Measurements from ENCODE around the gene TRIP13.

The TRIP13 gene

GRCh38 chr5:861442-862366 is 31.0 kb upstream of the TRIP13 start:
- FAIRE-seq (no peak), DNase-seq (ENCODE audit: insufficient read length, low spot score) (no peak)
- TF ChIP-seq POLR2A (IDR thresholded peaks at IDR 0.05; ENCODE audit: low read depth, low read length), result no peak

GRCh38 chr5:862367-863243 is 30.1 kb upstream of the TRIP13 start:
- FAIRE-seq (no peak), DNase-seq (ENCODE audit: insufficient read length, low spot score) (peak; percentile 43)
- TF ChIP-seq POLR2A (IDR thresholded peaks at IDR 0.05; ENCODE audit: low read depth, low read length), result no peak

GRCh38 chr5:863244-863805 is 29.4 kb upstream of the TRIP13 start:
- FAIRE-seq (no peak), DNase-seq (ENCODE audit: insufficient read length, low spot score) (no peak)
- TF ChIP-seq POLR2A (IDR thresholded peaks at IDR 0.05; ENCODE audit: low read depth, low read length), result no peak

- no peak for TF ChIP-seq POLR2A (IDR thresholded peaks at IDR 0.05; ENCODE audit: low read depth, low read length)
- no peak for FAIRE-seq
- DNase-seq (ENCODE audit: insufficient read length, low spot score), result no peak
Measured at GRCh38 chr5:864492-865167, 28.1 kb upstream of the TRIP13 start.

DNA sequence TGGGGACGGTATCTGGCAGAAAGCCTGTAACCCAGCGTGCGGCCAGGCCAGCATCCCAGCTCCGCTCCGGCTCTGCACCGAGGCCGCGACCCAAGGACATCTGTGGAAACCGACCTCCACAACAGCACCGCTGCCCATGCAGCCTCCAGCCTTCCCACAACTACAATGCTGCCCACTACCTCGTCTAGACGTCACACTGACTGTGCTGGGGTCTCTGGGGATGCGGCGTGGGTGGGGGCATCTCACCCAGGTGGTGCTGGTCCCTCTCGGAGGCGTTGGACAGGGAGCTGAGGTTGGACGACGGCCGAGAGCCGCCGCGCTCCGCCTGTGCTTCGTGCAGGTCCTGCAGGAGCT is 27.5 kb upstream of the TRIP13 start:
- DNase-seq (ENCODE audit: insufficient read length, low spot score), result no peak
- FAIRE-seq, result no peak
- TF ChIP-seq POLR2A (IDR thresholded peaks at IDR 0.05; ENCODE audit: low read depth, low read length), result no peak

DNA sequence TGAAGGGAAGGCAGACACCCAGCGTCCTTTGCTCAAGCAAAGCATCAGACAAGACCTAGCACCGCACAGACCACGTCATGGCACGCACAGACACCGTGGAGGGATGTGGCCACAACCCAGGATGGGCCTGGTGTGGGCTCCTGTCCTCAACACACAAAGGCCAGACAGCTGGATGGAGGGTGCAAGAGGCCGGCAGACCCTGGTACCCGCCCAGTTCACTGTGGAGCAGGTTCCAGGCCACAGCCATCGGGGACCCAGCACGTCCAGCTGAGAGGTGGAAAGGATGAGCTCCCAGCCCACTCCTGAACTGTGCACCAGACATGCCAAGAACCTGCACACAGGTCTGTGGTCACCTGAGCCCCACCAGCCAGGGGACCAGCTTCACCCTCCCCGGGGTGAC is 26.9 kb upstream of the TRIP13 start:
- DNase-seq (ENCODE audit: insufficient read length, low spot score) (no peak), FAIRE-seq (no peak)
- TF ChIP-seq POLR2A (IDR thresholded peaks at IDR 0.05; ENCODE audit: low read depth, low read length), result no peak

DNA sequence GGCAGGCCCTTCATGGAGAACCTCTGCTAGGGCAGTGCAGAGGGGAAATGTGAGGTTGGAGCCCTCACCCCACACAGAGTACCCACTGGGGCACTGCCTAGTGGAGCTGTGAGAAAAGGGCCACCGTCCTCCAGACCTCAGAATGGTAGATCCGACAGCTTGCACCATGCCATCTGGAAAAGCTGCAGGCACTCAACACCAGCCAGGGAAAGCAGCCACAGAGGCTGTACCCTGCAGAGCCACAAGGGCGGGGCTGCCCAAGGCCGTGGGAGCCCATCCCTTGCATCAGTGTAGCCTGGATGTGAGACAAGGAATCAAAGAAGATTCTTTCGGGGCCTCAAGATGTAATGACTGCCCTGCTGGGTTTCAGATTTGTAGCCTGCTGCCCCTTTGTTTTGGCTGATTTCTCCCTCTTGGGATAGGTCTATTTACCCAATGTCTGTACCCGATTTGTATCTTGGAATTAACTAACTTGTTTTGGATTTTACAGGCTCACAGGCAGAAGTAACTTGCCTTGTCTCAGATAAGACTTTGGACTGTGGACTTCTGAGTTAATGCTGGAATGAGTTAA is 25.3 kb upstream of the TRIP13 start:
- DNase-seq (ENCODE audit: insufficient read length, low spot score) (no peak), FAIRE-seq (no peak)
- no peak for TF ChIP-seq POLR2A (IDR thresholded peaks at IDR 0.05; ENCODE audit: low read depth, low read length)

DNA sequence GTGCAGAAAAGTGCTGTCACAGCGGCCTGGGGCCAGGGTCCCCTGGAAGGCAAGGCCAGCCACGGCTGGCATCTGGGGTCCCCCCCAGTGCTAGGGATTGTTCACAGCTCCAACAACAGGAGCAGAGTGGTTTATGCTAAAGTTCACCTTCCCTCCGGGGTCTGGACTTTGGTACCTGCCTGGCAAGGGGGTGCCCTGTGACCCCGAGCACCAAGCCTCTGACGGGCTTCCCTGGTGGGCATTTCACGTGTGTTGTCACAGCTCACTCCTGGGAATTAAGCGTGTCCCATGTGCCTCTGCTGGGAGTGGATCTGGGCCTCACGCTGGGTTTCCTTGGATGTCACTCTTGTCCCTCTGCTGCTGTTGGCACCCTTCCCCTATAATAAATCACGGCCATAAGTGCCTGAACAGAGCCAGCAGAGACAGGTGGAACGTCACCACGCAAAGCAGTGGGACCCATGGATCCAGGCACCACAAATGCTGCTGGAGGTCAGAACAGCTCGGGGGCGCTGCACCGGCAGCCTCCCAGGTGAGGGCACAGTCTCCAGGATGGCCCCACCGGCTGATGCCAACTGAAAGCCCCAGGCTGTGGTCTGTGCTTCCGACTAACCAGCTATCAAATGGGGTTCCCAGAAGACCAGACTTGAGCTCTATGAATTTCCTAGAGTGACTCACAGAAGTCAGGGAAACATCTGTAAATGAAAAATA is 24.1 kb upstream of the TRIP13 start:
- no peak for TF ChIP-seq POLR2A (IDR thresholded peaks at IDR 0.05; ENCODE audit: low read depth, low read length)
- DNase-seq (ENCODE audit: insufficient read length, low spot score), result no peak
- no peak for FAIRE-seq

GRCh38 chr5:870956-871355 is 21.7 kb upstream of the TRIP13 start:
- FAIRE-seq, result no peak

DNA sequence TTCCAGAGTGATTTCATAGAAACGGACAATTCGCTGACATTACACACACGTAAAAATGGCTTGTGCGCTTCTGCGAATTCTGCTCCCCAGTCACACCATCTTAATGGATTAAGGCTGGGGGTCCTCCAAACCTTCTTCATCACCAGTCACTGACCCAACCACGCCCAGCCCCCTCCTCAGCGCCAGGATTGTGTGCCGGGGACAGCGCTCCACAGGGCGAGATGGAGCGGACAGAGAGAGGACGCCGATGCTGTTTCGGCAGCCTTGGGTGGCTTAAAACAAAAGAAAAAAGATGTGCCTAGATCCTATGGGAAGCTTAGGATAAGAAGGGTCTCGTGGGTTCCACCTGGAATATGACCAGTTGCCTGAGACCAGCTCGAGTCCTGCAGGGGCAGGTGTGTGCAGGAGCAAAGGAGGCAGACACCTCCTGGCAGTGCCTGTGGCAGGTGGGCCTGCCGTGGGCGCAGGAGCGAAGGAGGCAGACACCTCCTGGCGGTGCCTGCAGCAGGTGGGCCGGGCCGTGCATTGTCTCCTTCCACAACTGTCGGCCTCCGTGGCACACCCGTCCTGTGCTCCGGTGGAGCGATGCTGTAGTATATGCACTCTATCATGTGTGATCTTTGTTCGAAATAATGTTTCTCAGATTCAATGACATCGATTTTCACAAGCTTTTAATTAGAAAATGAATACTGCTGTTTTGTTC is 20.9 kb upstream of the TRIP13 start:
- TF ChIP-seq POLR2A (IDR thresholded peaks at IDR 0.05; ENCODE audit: low read depth, low read length), result no peak
- FAIRE-seq, result no peak
- no peak for DNase-seq (ENCODE audit: insufficient read length, low spot score)

More at GRCh38 chr5:870956-871355, 21.7 kb upstream of the TRIP13 start:
- no peak for DNase-seq (ENCODE audit: insufficient read length, low spot score)
- TF ChIP-seq POLR2A (IDR thresholded peaks at IDR 0.05; ENCODE audit: low read depth, low read length), result no peak

- TF ChIP-seq POLR2A (IDR thresholded peaks at IDR 0.05; ENCODE audit: low read depth, low read length), result no peak
- DNase-seq (ENCODE audit: insufficient read length, low spot score) (no peak), FAIRE-seq (no peak)
Measured at GRCh38 chr5:872301-872700, 20.4 kb upstream of the TRIP13 start.

DNA sequence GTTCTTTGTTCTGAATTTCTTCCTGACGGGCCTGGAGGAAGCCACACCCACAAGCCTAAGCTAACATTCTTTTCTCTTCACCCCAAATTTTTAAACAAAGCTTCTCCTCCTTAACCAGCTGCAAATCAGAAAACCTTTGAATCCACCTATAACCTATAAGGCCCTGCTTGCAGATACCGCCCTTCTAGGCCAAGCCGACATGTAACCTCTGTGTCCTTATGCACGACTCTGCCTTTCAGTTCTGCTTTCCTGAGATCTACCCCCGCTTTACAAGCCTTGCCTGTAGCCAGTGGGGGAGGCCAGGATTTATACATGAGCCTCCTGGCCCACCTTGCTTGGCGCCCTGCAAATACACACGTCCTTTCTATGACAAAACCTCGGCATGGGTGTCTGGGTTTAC is 19.4 kb upstream of the TRIP13 start:
- no peak for TF ChIP-seq POLR2A (IDR thresholded peaks at IDR 0.05; ENCODE audit: low read depth, low read length)
- no peak for FAIRE-seq
- no peak for DNase-seq (ENCODE audit: insufficient read length, low spot score)
